Stimulated activated CD8-positive, alpha-beta memory T cell treated with anti-CD3 and anti-CD28 coated beads, Interleukin-4, amount 100 ng/mL, for 24 hours (primary cell): ENCODE measurements around the gene NINJ2.

Source experiments
- DNase-seq: peaks from one replicate; pipeline ENCODE4 v3.0.0-alpha.2; 2020; ENCODE audit warnings: low read depth

NINJ2 gene

GRCh38 chr12:673849-674248, 10.6 kb upstream of the NINJ2 start:
- no peak for DNase-seq

GRCh38 chr12:669576-669945, 6.3 kb upstream of the NINJ2 start:
- DNase-seq, result no peak

- DNase-seq, result no peak
These were observed 4.8 kb upstream of the NINJ2 start for GRCh38 chr12:668090-668481.

- no peak for DNase-seq
These were observed 3.6 kb upstream of the NINJ2 start for GRCh38 chr12:666766-667308.

GRCh38 chr12:666066-666465, 2.8 kb upstream of the NINJ2 start:
- DNase-seq, result no peak

GRCh38 chr12:664779-665092, 1.5 kb upstream of the NINJ2 start:
- DNase-seq, result no peak

- DNase-seq, result no peak
These were observed 982 bp upstream of the NINJ2 start for GRCh38 chr12:664075-664778.

GRCh38 chr12:662566-663292, 516 bp downstream of the NINJ2 start:
- DNase-seq, result no peak

GRCh38 chr12:661720-662486, 1.3 kb downstream of the NINJ2 start:
- no peak for DNase-seq

GRCh38 chr12:659090-659683, 4.1 kb downstream of the NINJ2 start:
- DNase-seq, result no peak

- no peak for DNase-seq
These were observed 12.3 kb downstream of the NINJ2 start for GRCh38 chr12:650983-651382.

- no peak for DNase-seq
These were observed 15.7 kb downstream of the NINJ2 start for GRCh38 chr12:647385-648085.

GRCh38 chr12:646442-647384, 16.5 kb downstream of the NINJ2 start:
- no peak for DNase-seq

GRCh38 chr12:645563-646071, 17.6 kb downstream of the NINJ2 start:
- no peak for DNase-seq

GRCh38 chr12:644818-645552, 18.3 kb downstream of the NINJ2 start:
- no peak for DNase-seq

- DNase-seq, result no peak
These were observed 19.0 kb downstream of the NINJ2 start for GRCh38 chr12:644303-644639.

- no peak for DNase-seq
These were observed 19.6 kb downstream of the NINJ2 start for GRCh38 chr12:643475-644302.

- peak; percentile 71 for DNase-seq
These were observed 20.4 kb downstream of the NINJ2 start for GRCh38 chr12:642633-643474.
